Large intestine (tissue), 3 donors: ENCODE results near the gene CDYL2. TPM values are rescaled to one million over a fixed set of nuclear protein-coding genes. Genes with fewer than 3 reads are reported as not detected.
"Not testable (repeated sequence)": the region's sequence is repeated elsewhere in the genome, so short reads cannot be mapped to it uniquely, and the experiment has no call there.

ENCODE experiments used
- DNase-seq, 2 donors: peaks; one replicate each; pipeline versions ENCODE4 v3.0.0 to v3.0.0-alpha.2; 2013
- H3K27ac ChIP-seq: one replicate; pipeline ENCODE4 v1.5.1; 2013; ENCODE audit warnings: low read length
- H3K27me3 ChIP-seq: 2 replicates; pipeline ENCODE4 v1.6.1; 2013; ENCODE audit warnings: low read length; ENCODE audit not compliant: control insufficient read depth, insufficient read depth
- H3K36me3 ChIP-seq: 2 replicates; pipeline ENCODE4 v1.6.1; 2013; ENCODE audit warnings: low read length; ENCODE audit not compliant: control insufficient read depth, insufficient read depth
- H3K4me1 ChIP-seq: one replicate; pipeline ENCODE4 v1.6.1; 2013; ENCODE audit warnings: low read length; ENCODE audit not compliant: control insufficient read depth, insufficient read depth
- H3K4me3 ChIP-seq: one replicate; pipeline ENCODE4 v1.5.1; 2013; ENCODE audit warnings: low read length
- H3K9me3 ChIP-seq: one replicate; pipeline ENCODE4 v1.6.1; 2013; ENCODE audit warnings: mild to moderate bottlenecking, low read depth, low read length, moderate library complexity; ENCODE audit not compliant: control insufficient read depth
- WGBS: methylation state at CpG from one replicate; pipeline ENCODE4 v1.1.5; 2013; ENCODE audit warnings: low lambda C conversion rate; ENCODE audit not compliant: insufficient coverage; 5-methylcytosine and 5-hydroxymethylcytosine counted together
- polyA plus RNA-seq: library from polyadenylated mRNA; unstranded; fragments of 120-200 nt; gene quantifications from one replicate; pipeline ENCODE4 v1.2.1, GENCODE V29; 2013

Gene CDYL2
- polyA plus RNA-seq, 1 donor: 5.1 TPM

- no peaks in the 10 kb centered on the region for H3K36me3 ChIP-seq
- 56% methylated on average over 5 of the region's 9 CpGs for WGBS
- H3K9me3 ChIP-seq: no peaks in the 10 kb centered on the region
- H3K4me3 ChIP-seq: no peak overlapping the region
- no peak overlapping the region for H3K27ac ChIP-seq
- peak in 1 of 2 donors; percentile 27 for DNase-seq
- no peaks in the 10 kb centered on the region for H3K4me1 ChIP-seq
- no peaks in the 10 kb centered on the region for H3K27me3 ChIP-seq
These were observed 33.2 kb upstream of the CDYL2 start for GRCh38 chr16:80837533-80838147.

- Histone ChIP-seq H3K27ac (no peak overlapping the region), H3K4me1 (no peaks in the 10 kb centered on the region), H3K27me3 (no peaks in the 10 kb centered on the region), H3K36me3 (no peaks in the 10 kb centered on the region), H3K4me3 (no peak overlapping the region), H3K9me3 (no peaks in the 10 kb centered on the region)
- WGBS: 29% methylated on average over 1 of the region's 4 CpGs
- peak in 1 of 2 donors; percentile 16 for DNase-seq
These were observed 32.4 kb upstream of the CDYL2 start for GRCh38 chr16:80836846-80837245.

DNA sequence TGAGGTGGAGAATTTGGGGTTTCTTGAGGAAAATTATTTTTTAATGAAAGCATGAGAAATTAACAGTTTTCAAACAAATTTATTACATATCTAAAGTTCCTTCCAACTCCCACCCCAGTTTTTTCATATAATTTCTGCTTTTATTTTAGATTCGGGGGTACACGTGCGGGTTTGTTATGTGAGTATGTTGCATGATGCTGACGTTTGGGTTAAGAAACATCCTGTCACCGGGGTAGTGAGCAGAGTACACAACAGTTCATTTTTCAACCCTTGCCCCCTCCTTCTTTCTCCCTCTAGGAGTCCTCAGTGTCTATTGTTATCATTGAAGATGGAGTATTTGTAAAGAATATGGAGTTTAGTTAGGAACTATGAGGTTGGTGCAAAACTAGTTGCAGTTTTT is 31.8 kb upstream of the CDYL2 start:
- WGBS: 67% methylated on average over 3 of the region's 5 CpGs
- H3K4me3 ChIP-seq: no peak overlapping the region
- DNase-seq: no peak

DNA sequence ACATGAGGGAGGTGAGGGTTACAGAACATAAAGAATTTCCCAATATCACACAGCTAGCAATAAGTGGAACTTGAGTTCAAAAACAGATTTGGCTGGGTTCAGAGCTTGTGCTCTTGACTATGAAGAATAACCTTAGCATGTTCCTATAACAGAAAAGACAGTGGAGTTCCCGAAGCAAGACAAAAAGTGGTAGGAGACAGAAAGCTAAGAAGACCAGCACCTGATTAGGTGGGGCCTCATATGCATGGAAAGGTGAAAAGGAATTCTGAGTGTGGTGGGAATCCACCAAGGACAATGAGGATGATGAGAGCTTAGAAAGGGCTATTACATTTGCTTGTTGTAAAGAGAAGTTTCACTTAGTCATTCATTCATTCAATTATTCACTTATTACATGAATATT is 26.6 kb upstream of the CDYL2 start:
- Histone ChIP-seq H3K4me3 (no peak overlapping the region), H3K9me3 (no peaks in the 10 kb centered on the region), H3K27me3 (no peaks in the 10 kb centered on the region), H3K36me3 (no peaks in the 10 kb centered on the region), H3K27ac (no peak overlapping the region), H3K4me1 (no peaks in the 10 kb centered on the region)
- DNase-seq: no peak
- WGBS: 100% methylated on average over 1 of the region's 1 CpG

More for the DNA sequence above, 31.8 kb upstream of the CDYL2 start:
- H3K27me3 ChIP-seq: no peaks in the 10 kb centered on the region
- no peaks in the 10 kb centered on the region for H3K36me3 ChIP-seq
- no peak overlapping the region for H3K27ac ChIP-seq
- no peaks in the 10 kb centered on the region for H3K9me3 ChIP-seq
- no peaks in the 10 kb centered on the region for H3K4me1 ChIP-seq

GRCh38 chr16:80828495-80828894 is 24.1 kb upstream of the CDYL2 start:
- Histone ChIP-seq H3K27ac (no peak overlapping the region), H3K4me3 (no peak overlapping the region), H3K9me3 (no peaks in the 10 kb centered on the region), H3K27me3 (no peaks in the 10 kb centered on the region), H3K4me1 (no peaks in the 10 kb centered on the region), H3K36me3 (no peaks in the 10 kb centered on the region)
- no peak for DNase-seq
- no CpG with 5 or more reads among the region's 4 CpGs for WGBS

- Histone ChIP-seq H3K4me1 (no peaks in the 10 kb centered on the region), H3K27ac (no peak overlapping the region), H3K9me3 (no peaks in the 10 kb centered on the region), H3K4me3 (no peak overlapping the region), H3K27me3 (no peaks in the 10 kb centered on the region), H3K36me3 (no peaks in the 10 kb centered on the region)
- 53% methylated on average over 1 of the region's 1 CpG for WGBS
- DNase-seq: no peak
These were observed 22.6 kb upstream of the CDYL2 start for GRCh38 chr16:80827007-80827406.

DNA sequence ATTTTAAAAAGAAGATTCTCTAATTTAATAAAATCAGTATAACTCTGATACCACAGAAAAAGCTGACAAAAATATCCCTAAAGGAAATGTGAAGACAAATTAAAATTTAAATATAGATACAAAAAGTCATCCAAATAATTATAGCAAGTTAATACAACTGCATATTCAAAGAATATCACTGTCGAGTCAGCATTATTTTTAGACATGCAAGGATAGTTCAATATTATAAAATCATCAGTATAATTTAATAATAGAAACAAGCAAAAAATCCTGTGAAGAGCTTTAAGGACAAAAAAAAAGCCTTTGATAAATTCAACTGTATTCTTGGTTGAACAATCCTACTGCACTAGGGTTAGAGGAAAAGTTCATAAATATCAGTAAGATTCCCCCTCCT is 21.0 kb upstream of the CDYL2 start:
- WGBS: 100% methylated on average over 1 of the region's 1 CpG
- H3K27me3 ChIP-seq: no peaks in the 10 kb centered on the region
- no peaks in the 10 kb centered on the region for H3K4me1 ChIP-seq
- DNase-seq: no peak
- H3K9me3 ChIP-seq: no peaks in the 10 kb centered on the region
- H3K4me3 ChIP-seq: no peak overlapping the region
- no peaks in the 10 kb centered on the region for H3K36me3 ChIP-seq
- H3K27ac ChIP-seq: no peak overlapping the region

GRCh38 chr16:80824623-80825364 is 20.4 kb upstream of the CDYL2 start:
- no peaks in the 10 kb centered on the region for H3K27me3 ChIP-seq
- H3K4me3 ChIP-seq: no peak overlapping the region
- WGBS: 48% methylated on average over 3 of the region's 5 CpGs
- H3K36me3 ChIP-seq: no peaks in the 10 kb centered on the region
- H3K4me1 ChIP-seq: no peaks in the 10 kb centered on the region
- DNase-seq: peak; percentile 24 to 61
- no peaks in the 10 kb centered on the region for H3K9me3 ChIP-seq
- no peak overlapping the region for H3K27ac ChIP-seq

DNA sequence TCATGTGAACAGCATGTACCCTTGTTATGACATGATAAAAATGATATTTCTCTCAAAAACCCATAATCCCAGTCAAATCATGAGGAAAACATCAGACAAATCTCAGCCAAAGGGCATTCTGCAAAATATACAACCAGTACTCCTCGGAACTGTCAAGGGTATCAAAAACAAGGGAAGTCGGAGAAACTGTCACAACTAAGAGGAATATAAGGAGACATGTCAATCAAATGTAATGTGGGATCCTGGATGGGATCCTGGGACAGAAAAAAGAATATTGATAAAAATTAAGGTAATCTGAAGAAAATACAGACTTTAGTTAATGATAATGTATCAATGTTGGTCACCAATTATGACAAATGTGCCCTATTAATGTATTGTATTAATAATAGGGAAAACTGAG is 15.6 kb upstream of the CDYL2 start:
- Histone ChIP-seq H3K27me3 (no peaks in the 10 kb centered on the region), H3K4me3 (no peak overlapping the region), H3K9me3 (no peaks in the 10 kb centered on the region), H3K4me1 (no peaks in the 10 kb centered on the region), H3K27ac (no peak overlapping the region), H3K36me3 (no peaks in the 10 kb centered on the region)
- no CpG with 5 or more reads among the region's 2 CpGs for WGBS
- DNase-seq: no peak

GRCh38 chr16:80816356-80816755 is 12.0 kb upstream of the CDYL2 start:
- no peak overlapping the region for H3K4me3 ChIP-seq
- no CpG with 5 or more reads among the region's 7 CpGs for WGBS
- no peaks in the 10 kb centered on the region for H3K36me3 ChIP-seq
- no peak for DNase-seq
- H3K4me1 ChIP-seq: no peaks in the 10 kb centered on the region
- H3K27ac ChIP-seq: no peak overlapping the region
- H3K27me3 ChIP-seq: no peaks in the 10 kb centered on the region
- no peaks in the 10 kb centered on the region for H3K9me3 ChIP-seq

- not testable (repeated sequence) for H3K27me3 ChIP-seq, H3K4me3 ChIP-seq, H3K36me3 ChIP-seq, H3K9me3 ChIP-seq, H3K4me1 ChIP-seq, DNase-seq, H3K27ac ChIP-seq
- WGBS: no CpG with 5 or more reads among the region's 2 CpGs
These were observed 10.9 kb upstream of the CDYL2 start for GRCh38 chr16:80815278-80815677.
